IMR-90 (cell line): ENCODE results near the gene BCL2L13.

Experiments
- CHD1 ChIP-seq: IDR thresholded peaks from 2 replicates; pipeline ENCODE4 v1.6.1; 2012; ENCODE audit warnings: low read depth, low read length, improper control_type of control experiment
- ELK1 ChIP-seq: fragments of 150-350 bp; IDR thresholded peaks from 2 replicates; pipeline ENCODE4 v1.6.1; 2016; ENCODE audit warnings: low read depth, mild to moderate bottlenecking, low read length, moderate library complexity, borderline replicate concordance

GRCh38 chr22:17706947-17707346 is 68.4 kb downstream of the BCL2L13 start:
- TF ChIP-seq CHD1: no peak
- no peak for TF ChIP-seq ELK1
